Nephron progenitor cell (in vitro differentiated cells): ENCODE results near the gene ROPN1B.

Source experiments
- DNase-seq: peaks from one replicate; pipeline ENCODE4 v3.0.0; 2021
- H3K27ac Mint-ChIP-seq: 2 replicates; pipeline ENCODE4 v1.8.0; 2021; ENCODE audit warnings: mild to moderate bottlenecking, moderate library complexity, mixed read lengths
- H3K27me3 Mint-ChIP-seq: 2 replicates; pipeline ENCODE4 v1.8.0; 2021; ENCODE audit warnings: mild to moderate bottlenecking, low read depth, mixed read lengths; ENCODE audit not compliant: poor library complexity
- H3K36me3 Mint-ChIP-seq: 2 replicates; pipeline ENCODE4 v1.8.0; 2021; ENCODE audit warnings: low read depth, mixed read lengths
- H3K4me1 Mint-ChIP-seq: 2 replicates; pipeline ENCODE4 v1.8.0; 2021; ENCODE audit warnings: mixed read lengths
- H3K4me3 Mint-ChIP-seq: 2 replicates; pipeline ENCODE4 v1.8.0; 2021; ENCODE audit warnings: mild to moderate bottlenecking, moderate library complexity, mixed read lengths
- H3K9me3 Mint-ChIP-seq: 2 replicates; pipeline ENCODE4 v1.8.0; 2021; ENCODE audit warnings: mild to moderate bottlenecking, moderate library complexity, mixed read lengths
- TF ChIP-seq, protein P1 (sequence below): fragments of 200-600 bp; sonication (generic); IDR thresholded peaks from 2 replicates; pipeline ENCODE4 v1.5.0; 2021; ENCODE audit warnings: antibody characterized with exemption

The ROPN1B gene

DNA sequence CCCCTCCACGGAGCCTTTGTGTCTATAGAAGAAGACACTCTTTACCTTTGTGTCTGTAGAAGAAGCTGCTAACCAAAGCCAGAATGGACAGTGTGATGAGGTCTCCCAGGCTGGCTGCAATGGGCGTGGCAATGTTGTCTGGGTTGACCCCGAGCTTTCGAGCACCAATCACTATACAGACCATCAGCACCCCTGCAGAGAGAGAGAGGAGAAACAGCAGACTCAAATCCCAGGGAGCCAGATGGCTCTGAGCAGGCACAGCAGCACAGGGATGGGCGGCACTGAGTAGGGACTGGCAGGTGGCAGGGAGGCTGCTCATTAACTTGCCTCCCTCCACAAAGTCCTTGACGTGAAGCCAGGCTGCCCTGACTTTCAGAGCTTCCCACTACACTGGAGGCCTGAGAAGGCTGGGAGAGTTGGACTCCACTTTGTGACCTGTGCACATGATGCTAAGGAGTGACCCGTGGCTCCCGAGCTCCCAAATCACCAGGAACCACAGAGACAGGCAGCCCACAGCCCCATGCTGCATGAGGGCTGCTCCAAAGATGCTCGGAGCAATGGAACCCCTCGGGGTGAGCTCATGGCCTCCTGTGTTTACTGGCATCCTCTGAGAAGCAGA, 53.9 kb downstream of the ROPN1B start:
- TF ChIP-seq, protein P1, sequence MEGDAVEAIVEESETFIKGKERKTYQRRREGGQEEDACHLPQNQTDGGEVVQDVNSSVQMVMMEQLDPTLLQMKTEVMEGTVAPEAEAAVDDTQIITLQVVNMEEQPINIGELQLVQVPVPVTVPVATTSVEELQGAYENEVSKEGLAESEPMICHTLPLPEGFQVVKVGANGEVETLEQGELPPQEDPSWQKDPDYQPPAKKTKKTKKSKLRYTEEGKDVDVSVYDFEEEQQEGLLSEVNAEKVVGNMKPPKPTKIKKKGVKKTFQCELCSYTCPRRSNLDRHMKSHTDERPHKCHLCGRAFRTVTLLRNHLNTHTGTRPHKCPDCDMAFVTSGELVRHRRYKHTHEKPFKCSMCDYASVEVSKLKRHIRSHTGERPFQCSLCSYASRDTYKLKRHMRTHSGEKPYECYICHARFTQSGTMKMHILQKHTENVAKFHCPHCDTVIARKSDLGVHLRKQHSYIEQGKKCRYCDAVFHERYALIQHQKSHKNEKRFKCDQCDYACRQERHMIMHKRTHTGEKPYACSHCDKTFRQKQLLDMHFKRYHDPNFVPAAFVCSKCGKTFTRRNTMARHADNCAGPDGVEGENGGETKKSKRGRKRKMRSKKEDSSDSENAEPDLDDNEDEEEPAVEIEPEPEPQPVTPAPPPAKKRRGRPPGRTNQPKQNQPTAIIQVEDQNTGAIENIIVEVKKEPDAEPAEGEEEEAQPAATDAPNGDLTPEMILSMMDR: no peak
- Mint-ChIP-seq H3K27ac (no peak overlapping the region), H3K36me3 (peaks cover 34% of the 10 kb centered on the region), H3K9me3 (peaks cover 12% of the 10 kb centered on the region), H3K4me3 (no peak overlapping the region), H3K27me3 (peaks cover 6% of the 10 kb centered on the region), H3K4me1 (peaks cover 19% of the 10 kb centered on the region)
- no peak for DNase-seq

DNA sequence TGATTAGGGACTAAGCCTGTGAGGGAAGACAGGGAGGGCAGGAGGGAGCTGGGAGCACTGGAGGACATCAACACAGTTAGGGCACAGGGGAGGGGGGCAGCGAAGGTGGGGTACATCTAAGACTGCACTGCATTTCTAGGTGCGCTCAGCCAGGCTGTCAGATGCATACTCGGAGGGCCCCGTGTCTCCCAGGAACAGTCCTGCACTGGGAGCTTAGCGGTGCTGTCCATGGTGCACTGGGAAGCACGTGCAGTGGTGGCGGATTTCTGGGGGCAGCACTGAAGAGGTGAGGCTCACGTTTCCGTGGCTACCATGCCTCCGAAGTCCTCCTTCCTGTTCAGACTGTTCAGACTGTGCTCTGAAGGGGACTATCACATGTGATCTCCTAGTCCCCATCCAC, 54.4 kb downstream of the ROPN1B start:
- Mint-ChIP-seq H3K27ac (no peak overlapping the region), H3K4me1 (peaks cover 19% of the 10 kb centered on the region), H3K9me3 (peaks cover 17% of the 10 kb centered on the region), H3K4me3 (no peak overlapping the region), H3K27me3 (peaks cover 6% of the 10 kb centered on the region), H3K36me3 (peaks cover 39% of the 10 kb centered on the region)
- TF ChIP-seq, protein P1: no peak
- DNase-seq: peak; percentile 28

DNA sequence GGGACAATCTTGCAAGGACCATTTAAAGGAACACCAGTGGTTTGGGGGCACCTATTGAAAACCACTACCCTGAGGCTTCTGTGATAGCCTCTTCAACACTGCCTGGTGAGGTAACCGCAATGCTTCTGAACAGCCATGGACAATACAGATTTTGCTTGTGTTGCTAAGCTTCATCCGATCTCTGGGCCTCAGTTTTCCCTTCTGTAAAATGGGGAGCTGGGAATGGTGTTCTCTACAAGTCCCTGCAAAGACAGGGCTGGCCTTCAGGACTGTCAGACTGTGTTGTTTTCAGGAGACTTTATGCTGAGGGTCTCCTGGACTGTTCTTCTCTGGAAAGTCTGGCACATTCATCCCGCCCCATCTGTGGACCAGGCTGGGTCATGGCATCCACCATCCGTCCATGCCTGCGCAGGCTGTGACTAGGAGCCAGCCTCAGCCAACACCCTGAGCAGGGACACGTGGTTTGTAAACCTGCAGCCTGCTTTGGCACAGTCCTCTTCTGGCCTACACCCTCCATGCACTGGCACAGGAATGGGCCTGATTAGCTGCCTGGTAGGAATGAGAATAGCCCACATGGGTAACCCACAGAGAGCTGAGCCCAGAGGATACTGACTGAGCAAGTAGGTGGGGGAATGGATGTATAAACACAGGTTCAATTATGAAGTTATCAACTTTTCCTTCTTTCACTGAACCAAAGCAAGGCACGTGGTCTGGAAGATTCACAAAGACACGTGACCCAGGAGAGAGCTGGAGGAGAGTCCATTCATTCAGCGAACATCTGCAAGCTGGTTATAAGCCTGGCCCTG, 55.3 kb downstream of the ROPN1B start:
- H3K4me3 Mint-ChIP-seq: no peak overlapping the region
- H3K27ac Mint-ChIP-seq: no peak overlapping the region
- TF ChIP-seq, protein P1: no peak
- peaks cover 6% of the 10 kb centered on the region for H3K27me3 Mint-ChIP-seq
- peaks cover 26% of the 10 kb centered on the region for H3K9me3 Mint-ChIP-seq
- no peak for DNase-seq
- peaks cover 19% of the 10 kb centered on the region for H3K4me1 Mint-ChIP-seq
- peaks cover 48% of the 10 kb centered on the region for H3K36me3 Mint-ChIP-seq

DNA sequence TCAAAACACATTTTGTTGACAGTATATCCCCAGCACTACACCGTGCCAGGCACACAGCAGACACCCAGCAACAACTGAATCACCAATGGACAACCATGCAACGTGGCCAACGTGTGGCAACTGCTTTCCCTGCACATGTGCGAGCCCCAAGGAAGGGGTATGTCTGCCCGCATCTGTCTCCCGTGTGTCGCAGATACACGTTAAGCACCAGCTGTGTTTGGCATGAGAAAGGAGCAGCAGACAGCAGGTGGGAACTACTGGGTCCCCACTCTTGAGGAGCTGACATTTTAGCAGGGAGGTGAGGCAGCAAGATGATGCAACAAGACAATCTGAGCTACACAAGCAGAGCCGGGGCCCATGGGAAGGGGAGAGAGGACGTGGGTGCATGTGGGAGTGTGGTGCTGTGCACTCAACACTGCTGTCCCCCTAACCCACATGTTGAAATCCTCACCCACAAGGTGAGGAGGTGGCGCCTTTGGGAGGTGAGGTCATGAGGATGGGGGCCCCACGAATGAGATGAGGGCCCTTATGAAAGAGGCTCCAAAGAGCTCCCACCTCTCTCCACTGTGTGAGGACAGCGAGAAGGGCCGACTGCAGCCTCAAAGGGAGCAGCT, 56.2 kb downstream of the ROPN1B start:
- H3K9me3 Mint-ChIP-seq: peaks cover 30% of the 10 kb centered on the region
- H3K27me3 Mint-ChIP-seq: peaks cover 6% of the 10 kb centered on the region
- no peak for DNase-seq
- no peak overlapping the region for H3K4me3 Mint-ChIP-seq
- H3K4me1 Mint-ChIP-seq: peaks cover 19% of the 10 kb centered on the region
- no peak overlapping the region for H3K27ac Mint-ChIP-seq
- TF ChIP-seq, protein P1: no peak
- peaks cover 54% of the 10 kb centered on the region for H3K36me3 Mint-ChIP-seq

DNA sequence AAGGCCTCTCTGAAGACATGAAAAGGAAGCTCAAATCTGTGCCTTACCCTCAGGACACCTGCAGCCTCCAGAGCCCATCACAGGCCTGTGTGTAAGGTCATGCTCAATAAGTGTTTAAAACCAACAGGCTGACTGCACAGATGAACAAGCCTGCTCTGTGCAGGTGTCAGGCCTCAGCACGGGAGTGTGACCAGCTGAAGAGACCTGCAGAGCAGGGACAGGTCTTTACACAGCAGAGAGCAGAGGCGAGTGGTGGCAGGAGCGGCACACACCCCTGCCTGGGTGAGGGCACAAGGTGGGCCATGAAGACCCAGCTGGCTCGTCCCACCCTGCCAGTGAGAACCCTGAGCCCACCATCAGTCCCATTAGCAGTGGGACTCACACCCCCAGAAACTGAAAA, 56.9 kb downstream of the ROPN1B start:
- H3K9me3 Mint-ChIP-seq: peaks cover 30% of the 10 kb centered on the region
- H3K36me3 Mint-ChIP-seq: peaks cover 52% of the 10 kb centered on the region
- H3K4me1 Mint-ChIP-seq: peaks cover 14% of the 10 kb centered on the region
- no peak for DNase-seq
- H3K27ac Mint-ChIP-seq: no peak overlapping the region
- H3K4me3 Mint-ChIP-seq: no peak overlapping the region
- H3K27me3 Mint-ChIP-seq: peaks cover 6% of the 10 kb centered on the region
- TF ChIP-seq, protein P1: no peak
